Memory B cell (primary cell): Measurements from ENCODE around the gene LGALS7B.
"Not testable (repeated sequence)": the region's sequence is repeated elsewhere in the genome, so short reads cannot be mapped to it uniquely, and the experiment has no call there.

Experiments used
- ATAC-seq: fragments of 150-1000 bp; cut with Tn5 transposase; 2 replicates; pipeline ENCODE4 v1.10.0; 2021; ENCODE audit warnings: low read depth, mild to moderate bottlenecking, moderate library complexity
- DNase-seq, 2 donors: peaks; one replicate each; pipeline ENCODE4 v3.0.0; 2022; ENCODE audit warnings: low spot score in 2 of 2
- H3K27ac Mint-ChIP-seq: one replicate; pipeline ENCODE4 v1.8.0; 2022; ENCODE audit warnings: mild to moderate bottlenecking, moderate library complexity, mixed read lengths
- H3K27me3 Mint-ChIP-seq: one replicate; pipeline ENCODE4 v1.8.0; 2022; ENCODE audit warnings: mixed read lengths
- H3K36me3 Mint-ChIP-seq: one replicate; pipeline ENCODE4 v1.8.0; 2022; ENCODE audit warnings: mild to moderate bottlenecking, mixed read lengths
- H3K4me1 Mint-ChIP-seq: one replicate; pipeline ENCODE4 v1.8.0; 2022; ENCODE audit warnings: mixed read lengths
- H3K4me3 Mint-ChIP-seq: one replicate; pipeline ENCODE4 v1.8.0; 2022; ENCODE audit warnings: mild to moderate bottlenecking, moderate library complexity, mixed read lengths
- H3K9me3 Mint-ChIP-seq: one replicate; pipeline ENCODE4 v1.8.0; 2022; ENCODE audit warnings: mixed read lengths

Gene LGALS7B

DNA sequence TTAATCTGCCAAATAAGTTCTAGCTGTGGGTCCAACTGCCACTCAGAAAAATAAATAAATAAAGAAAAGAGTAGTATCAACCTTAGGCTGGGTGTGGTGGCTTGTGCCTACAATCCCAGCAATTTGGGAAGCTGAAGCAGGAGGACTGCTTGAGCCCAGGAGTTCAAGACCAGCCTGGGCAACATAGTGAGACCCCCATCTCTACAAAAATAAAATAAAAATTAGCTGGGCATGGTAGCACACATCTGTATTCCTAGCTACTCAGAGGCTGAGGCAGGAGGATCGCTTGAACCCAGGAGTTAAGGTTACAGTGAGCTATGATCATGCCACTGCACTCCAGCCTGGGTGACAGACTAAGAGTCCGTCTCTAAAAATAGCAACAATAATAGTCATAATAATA is 24.9 kb downstream of the LGALS7B start:
- H3K27me3 Mint-ChIP-seq, H3K27ac Mint-ChIP-seq, ATAC-seq, DNase-seq, H3K4me1 Mint-ChIP-seq, H3K9me3 Mint-ChIP-seq, H3K4me3 Mint-ChIP-seq: not testable (repeated sequence)
- H3K36me3 Mint-ChIP-seq, result peaks cover 22% of the 10 kb centered on the region

DNA sequence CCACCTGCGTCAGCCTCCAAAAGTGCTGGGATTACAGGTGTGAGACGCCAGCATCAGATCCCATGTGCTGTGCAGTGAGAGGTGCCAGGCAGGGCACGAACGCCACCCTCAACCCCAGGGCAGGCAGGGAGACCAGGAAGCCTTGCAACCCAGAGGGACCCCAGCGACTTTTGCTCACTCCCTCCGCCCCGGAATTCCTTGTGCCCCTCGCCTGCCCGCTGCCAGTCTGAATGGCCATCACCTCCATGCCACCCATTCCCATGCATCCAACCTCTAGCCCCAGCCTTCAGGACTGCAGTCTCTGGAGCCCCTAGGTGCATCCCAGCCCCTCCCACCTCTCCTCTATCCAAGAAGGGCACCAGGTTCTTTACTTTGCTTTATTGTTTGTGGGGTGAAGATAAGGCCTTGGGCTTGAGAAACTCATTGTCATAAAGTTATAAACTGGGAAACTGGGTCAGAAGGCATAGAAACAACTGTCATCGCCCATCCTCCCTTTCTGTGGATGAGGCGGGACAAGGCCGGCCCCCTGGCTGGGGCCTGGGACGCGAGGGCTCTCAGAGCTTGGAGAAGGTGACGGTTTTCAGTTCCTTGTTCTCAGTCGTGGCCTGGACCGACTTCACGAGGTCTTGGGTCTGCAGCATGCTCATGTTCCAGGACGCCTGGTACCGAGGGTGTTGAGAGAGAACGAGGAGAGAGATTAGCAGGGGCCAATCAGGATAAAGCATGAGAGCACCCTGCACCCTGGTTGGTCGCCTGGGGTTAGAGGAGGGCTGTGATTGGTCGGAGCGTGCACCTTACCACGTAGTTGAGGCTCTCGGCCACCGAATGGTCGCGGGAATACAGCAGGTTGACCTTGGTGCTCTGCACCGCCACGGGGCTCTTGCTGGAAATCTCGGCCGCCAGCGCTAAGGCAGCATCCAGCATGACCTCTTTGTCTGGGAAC is 26.3 kb downstream of the LGALS7B start:
- Mint-ChIP-seq H3K4me3 (no peak overlapping the region), H3K27me3 (no peaks in the 10 kb centered on the region), H3K36me3 (peaks cover 24% of the 10 kb centered on the region), H3K27ac (no peak overlapping the region), H3K4me1 (peaks cover 2% of the 10 kb centered on the region), H3K9me3 (no peaks in the 10 kb centered on the region)
- DNase-seq, result no peak
- no peak for ATAC-seq

DNA sequence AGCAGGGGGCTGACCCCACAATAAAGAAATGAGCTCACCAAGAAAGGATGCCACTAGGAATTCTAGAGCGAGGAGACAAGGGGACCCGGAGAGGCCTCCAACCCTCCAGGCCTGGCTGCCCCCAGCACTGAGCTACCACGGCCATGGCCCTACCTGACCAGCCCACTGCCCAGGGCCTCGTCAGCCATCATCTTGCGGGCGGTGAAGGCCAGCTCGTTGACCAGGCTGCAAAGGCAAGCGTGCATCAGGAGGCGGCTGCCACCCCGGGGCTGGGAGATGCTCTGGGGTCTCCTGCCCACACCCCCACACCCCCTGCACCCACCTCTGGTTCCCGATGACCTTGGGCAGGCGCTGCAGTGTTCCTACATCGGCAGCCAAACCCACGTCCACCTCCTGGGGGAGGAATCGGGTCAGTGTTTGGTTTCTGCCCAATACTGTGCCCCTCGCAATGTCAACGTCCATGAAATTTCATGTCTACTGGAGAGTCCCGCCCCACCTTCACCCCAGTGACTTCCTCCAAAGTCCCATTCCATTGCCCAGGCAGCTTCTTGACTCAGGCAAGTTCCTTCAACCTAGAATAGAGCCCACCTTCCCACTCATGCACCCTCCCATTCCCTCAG is 27.2 kb downstream of the LGALS7B start:
- Mint-ChIP-seq H3K9me3 (no peaks in the 10 kb centered on the region), H3K36me3 (peaks cover 29% of the 10 kb centered on the region), H3K27ac (no peak overlapping the region), H3K27me3 (no peaks in the 10 kb centered on the region), H3K4me3 (no peak overlapping the region), H3K4me1 (peaks cover 7% of the 10 kb centered on the region)
- DNase-seq, result no peak
- ATAC-seq, result no peak

DNA sequence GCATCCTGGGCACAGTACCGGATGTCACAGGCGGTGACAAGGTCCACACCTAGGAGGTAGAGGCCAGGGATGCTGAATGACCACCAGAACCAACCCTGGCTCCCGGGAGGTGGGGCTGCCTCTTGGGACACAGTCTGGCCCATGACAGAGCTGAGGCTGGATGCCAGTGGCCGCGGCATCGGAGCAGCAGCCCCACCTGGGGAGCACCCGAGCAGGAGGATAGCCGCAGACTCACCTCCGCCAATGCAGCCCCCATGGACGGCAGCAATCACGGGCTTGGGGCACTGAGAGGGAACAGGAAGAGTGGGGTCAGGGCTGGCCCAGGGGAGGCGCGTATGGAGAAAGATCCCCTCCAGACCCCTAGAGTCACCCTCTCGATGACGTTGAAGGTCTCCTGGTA is 28.1 kb downstream of the LGALS7B start:
- Mint-ChIP-seq H3K4me3 (no peak overlapping the region), H3K4me1 (peaks cover 7% of the 10 kb centered on the region), H3K27ac (no peak overlapping the region), H3K9me3 (no peaks in the 10 kb centered on the region), H3K36me3 (peaks cover 29% of the 10 kb centered on the region), H3K27me3 (no peaks in the 10 kb centered on the region)
- ATAC-seq (no peak), DNase-seq (no peak)

DNA sequence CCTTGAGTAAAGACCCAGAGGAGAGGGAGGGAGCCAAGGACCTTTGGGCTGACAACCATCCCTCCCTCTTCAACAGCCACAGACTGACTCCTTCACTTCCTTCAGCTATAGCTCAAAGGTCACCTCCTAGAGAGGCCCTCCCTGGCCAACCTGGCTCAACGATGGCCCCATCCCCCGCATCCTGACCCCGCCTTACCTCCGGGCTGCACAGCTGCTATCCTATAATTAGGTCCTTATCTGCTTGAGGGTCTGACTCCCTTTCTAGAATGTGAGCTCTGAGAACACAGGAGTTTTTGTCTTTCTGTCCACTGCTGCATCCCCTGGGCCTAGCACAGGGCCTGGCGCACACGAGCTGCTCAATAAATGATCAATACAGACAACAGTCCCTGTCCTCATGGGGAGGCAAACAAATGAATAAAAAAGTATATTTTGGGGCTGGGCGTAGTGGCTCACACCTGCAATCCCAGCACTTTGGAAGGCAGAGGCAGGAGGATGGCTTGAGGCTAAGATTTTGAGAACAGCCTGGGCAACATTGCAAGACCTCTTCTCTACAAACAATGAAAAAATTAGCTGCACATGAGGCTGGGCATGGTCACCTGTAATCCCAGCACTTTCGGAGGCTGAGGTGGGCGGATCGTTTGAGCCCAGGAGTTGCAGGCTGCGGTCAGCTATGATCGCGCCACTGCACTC is 30.4 kb downstream of the LGALS7B start:
- H3K27ac Mint-ChIP-seq, result no peak overlapping the region
- no peaks in the 10 kb centered on the region for H3K27me3 Mint-ChIP-seq
- no peak for ATAC-seq
- peaks cover 37% of the 10 kb centered on the region for H3K36me3 Mint-ChIP-seq
- no peak for DNase-seq
- H3K9me3 Mint-ChIP-seq, result no peaks in the 10 kb centered on the region
- H3K4me1 Mint-ChIP-seq, result peaks cover 7% of the 10 kb centered on the region
- H3K4me3 Mint-ChIP-seq, result no peak overlapping the region

DNA sequence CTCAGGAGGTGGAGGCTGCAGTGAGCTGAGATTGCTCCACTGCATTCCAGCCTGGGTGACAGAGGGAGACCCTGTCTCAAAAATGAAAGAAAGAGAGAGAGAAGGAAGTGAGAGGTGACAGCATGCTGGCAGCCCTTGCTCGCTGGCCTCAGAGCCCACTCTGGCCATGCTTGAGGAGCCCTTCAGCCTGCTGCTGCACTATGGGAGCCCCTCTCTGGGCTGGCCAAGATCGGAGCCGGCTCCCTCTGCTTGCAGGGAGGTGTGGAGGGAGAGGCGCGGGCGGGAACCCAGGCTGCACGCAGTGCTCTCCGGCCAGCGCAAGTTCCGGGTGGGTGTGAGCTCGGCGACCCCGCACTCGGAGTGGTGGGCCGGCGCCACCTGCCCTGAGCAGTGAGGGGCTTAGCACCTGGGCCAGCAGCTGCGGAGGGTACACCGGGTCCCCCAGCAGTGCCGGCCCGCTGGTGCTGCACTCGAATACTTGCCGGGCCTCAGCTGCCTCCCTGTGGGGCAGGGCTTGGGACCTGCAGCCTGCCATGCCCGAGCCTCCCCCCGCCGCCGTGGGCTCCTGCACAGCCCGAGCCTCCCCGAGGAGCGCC is 32.3 kb downstream of the LGALS7B start:
- H3K4me1 Mint-ChIP-seq, H3K27ac Mint-ChIP-seq, ATAC-seq: not testable (repeated sequence)

DNA sequence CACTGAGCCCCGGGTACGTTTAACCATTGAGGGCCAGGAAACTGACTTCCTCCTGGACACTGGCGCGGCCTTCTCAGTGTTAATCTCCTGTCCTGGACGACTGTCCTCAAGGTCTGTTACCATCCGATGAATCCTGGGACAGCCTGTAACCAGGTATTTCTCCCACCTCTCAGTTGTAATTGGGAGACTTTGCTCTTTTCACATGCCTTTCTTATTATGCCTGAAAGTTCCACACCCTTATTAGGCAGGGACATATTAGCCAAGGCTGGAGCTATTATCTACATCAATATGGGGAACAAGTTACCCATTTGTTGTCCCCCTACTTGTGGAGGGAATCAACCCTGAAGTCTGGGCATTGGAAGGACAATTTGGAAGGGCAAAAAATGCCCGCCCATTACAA is 36.9 kb downstream of the LGALS7B start:
- not testable (repeated sequence) for ATAC-seq, H3K27me3 Mint-ChIP-seq, H3K9me3 Mint-ChIP-seq, H3K27ac Mint-ChIP-seq, DNase-seq, H3K4me3 Mint-ChIP-seq
- peaks cover 11% of the 10 kb centered on the region for H3K4me1 Mint-ChIP-seq
- H3K36me3 Mint-ChIP-seq, result peaks cover 22% of the 10 kb centered on the region

More for the DNA sequence above, 32.3 kb downstream of the LGALS7B start:
- not testable (repeated sequence) for H3K4me3 Mint-ChIP-seq, H3K27me3 Mint-ChIP-seq, H3K9me3 Mint-ChIP-seq, DNase-seq
- H3K36me3 Mint-ChIP-seq, result peaks cover 28% of the 10 kb centered on the region

DNA sequence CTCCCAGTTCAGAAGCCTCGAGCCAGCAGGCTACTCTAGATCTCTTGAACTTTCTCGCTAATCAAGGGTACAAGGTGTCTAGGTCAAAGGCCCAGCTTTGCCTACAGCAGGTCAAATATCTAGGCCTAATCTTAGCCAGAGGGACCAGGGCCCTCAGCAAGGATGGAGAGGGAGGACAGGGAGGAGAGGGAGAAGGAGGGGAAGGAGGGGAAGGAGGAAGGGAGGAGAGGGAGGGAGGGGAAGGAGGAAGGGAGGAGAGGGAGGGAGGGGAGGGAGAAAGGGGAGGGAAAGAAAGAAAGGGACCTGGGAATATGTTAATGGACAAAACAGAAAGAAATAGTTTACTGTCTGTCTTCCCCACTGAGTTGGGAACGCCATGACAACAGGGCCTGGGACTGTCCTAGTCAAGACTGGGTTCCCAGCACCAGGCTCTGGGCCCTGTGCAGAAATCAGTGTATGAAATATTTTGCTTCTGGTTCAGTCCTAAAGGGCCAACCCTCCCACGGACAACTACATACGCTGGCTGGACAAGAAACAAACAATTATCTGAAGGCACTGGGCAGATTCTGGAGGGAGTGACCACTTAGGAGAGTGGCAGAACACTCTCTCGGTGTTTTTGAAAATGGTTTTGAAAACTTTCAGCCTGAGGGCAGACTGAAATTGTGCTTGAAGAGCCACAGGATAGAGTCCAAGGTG is 38.0 kb downstream of the LGALS7B start:
- Mint-ChIP-seq H3K9me3 (no peaks in the 10 kb centered on the region), H3K4me1 (peaks cover 16% of the 10 kb centered on the region), H3K27ac (no peak overlapping the region), H3K27me3 (no peaks in the 10 kb centered on the region), H3K36me3 (peaks cover 21% of the 10 kb centered on the region), H3K4me3 (no peak overlapping the region)
- no peak for ATAC-seq
- no peak for DNase-seq

DNA sequence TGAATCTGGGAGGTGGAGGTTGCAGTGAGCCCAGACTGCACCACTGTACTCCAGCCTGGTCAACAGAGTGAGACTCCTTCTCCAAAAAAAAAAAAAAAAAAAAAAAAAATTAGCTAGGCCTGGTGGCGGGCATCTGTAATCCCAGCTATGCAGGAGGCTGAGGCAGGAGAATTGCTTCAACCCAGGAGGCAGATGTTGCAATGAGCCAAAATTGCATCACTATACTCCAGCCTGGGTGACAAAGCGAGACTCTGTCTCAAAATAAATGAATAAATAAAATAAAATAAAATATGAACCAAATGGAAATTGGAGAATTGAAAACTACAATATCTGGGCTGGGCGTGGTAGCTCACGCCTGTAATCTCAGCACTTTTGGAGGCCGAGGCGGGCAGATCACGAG is 40.2 kb downstream of the LGALS7B start:
- H3K36me3 Mint-ChIP-seq, DNase-seq, ATAC-seq, H3K27ac Mint-ChIP-seq, H3K9me3 Mint-ChIP-seq, H3K27me3 Mint-ChIP-seq: not testable (repeated sequence)
- H3K4me3 Mint-ChIP-seq, result peak overlapping the region; percentile 27
- peaks cover 19% of the 10 kb centered on the region for H3K4me1 Mint-ChIP-seq

DNA sequence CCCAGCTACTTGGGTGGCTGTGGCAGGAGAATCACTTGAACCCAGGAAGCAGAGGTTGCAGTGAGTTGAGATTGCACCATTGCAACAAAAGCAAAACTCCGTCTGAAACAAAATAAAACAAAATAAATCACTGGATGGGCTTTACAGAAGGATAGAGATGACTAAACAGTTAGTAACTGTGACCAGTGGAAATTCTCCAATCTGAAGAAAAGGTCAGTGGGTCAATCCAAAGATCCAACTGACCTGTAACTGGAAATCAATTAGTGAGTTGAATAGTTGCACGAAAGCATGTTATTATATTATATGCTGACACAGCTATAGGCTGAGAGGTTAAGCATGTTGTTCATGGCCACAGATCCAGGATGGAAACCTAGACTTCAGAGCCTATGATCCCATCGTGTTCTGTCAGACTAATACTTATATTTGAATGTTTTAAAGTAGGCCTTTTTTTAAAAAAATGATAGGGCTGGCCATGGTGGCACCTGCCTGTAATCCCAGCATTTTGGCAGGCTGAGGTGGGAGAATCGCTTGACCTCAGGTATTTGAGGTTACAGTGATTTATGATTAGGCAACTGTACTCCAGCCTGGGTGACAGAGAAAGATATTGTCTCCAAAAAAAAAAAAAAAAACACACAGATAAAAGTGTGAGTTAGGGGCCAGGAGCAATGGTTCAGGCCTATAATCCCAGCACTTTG is 41.2 kb downstream of the LGALS7B start:
- H3K9me3 Mint-ChIP-seq, result no peaks in the 10 kb centered on the region
- no peak for DNase-seq
- peaks cover 10% of the 10 kb centered on the region for H3K36me3 Mint-ChIP-seq
- H3K27ac Mint-ChIP-seq, result no peak overlapping the region
- H3K27me3 Mint-ChIP-seq, result no peaks in the 10 kb centered on the region
- peaks cover 16% of the 10 kb centered on the region for H3K4me1 Mint-ChIP-seq
- peak overlapping the region; percentile 97 for H3K4me3 Mint-ChIP-seq
- ATAC-seq, result no peak

DNA sequence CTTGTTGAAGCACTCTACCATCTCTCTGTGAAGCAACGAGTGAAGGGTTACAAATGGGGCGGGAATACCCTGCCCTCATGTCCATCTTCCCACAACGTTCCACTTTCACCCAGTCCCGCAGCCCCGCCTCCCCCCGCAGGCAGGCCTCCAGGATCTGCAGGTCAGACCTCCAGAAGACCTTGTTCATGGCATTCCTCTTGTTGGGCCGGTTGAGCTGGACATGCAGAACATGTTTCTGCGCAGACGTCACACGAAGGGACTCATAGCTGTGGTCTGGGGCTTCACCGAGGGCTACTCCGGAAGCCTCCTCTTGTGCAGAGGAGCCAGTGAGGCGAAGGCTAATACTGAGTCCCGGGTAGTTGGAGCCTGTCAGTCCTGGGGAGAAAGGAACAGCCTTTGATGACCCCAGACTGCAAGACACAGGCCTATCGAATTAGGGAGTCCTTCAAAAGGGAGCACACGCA is 42.2 kb downstream of the LGALS7B start:
- DNase-seq, result no peak
- H3K27me3 Mint-ChIP-seq, result no peaks in the 10 kb centered on the region

DNA sequence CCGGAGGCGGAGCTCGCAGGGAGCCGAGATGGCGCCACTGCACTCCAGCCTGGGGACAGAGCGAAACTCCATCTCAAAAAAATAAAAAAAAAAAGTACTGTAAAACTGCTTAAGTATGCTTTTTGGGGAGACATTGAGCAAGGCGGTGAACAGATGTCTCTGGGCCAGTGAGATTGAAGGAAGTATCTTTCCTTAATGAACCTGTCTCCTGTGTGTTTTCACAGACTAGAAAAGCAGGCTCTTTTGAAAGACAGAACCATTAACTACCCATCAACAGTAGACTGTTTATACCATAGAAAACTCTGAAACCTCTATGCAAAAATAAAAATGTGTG is 44.1 kb downstream of the LGALS7B start:
- DNase-seq, result no peak
- ATAC-seq, result no peak
- no peak overlapping the region for H3K27ac Mint-ChIP-seq
- no peaks in the 10 kb centered on the region for H3K27me3 Mint-ChIP-seq
- peaks cover 11% of the 10 kb centered on the region for H3K36me3 Mint-ChIP-seq
- peaks cover 16% of the 10 kb centered on the region for H3K4me1 Mint-ChIP-seq
- no peaks in the 10 kb centered on the region for H3K9me3 Mint-ChIP-seq
- H3K4me3 Mint-ChIP-seq, result no peak overlapping the region

More for the DNA sequence above, 42.2 kb downstream of the LGALS7B start:
- peak overlapping the region; percentile 89 for H3K27ac Mint-ChIP-seq
- peaks cover 10% of the 10 kb centered on the region for H3K36me3 Mint-ChIP-seq
- ATAC-seq, result peak; percentile 8
- H3K9me3 Mint-ChIP-seq, result no peaks in the 10 kb centered on the region
- peak overlapping the region; percentile 97 for H3K4me3 Mint-ChIP-seq
- peaks cover 16% of the 10 kb centered on the region for H3K4me1 Mint-ChIP-seq

DNA sequence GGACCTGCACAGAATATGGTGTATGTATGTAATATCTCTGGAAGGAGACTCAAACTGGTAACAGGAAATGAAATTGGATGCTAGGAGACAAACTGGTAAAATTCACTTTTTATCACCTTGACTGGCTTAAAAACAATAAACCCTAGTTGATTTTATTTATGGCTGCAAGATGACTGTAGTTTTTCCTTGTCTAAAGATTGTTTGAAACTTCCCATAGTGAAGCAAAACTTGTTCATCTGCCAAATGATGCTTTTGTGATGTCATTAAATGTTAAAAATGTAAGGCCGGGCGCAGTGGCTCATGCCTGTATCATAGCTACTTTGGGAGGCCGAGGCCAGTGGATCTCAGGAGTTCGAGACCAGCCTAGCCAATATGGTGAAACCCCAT is 45.1 kb downstream of the LGALS7B start:
- H3K4me1 Mint-ChIP-seq, result peaks cover 14% of the 10 kb centered on the region
- ATAC-seq, result no peak
- no peaks in the 10 kb centered on the region for H3K27me3 Mint-ChIP-seq
- H3K27ac Mint-ChIP-seq, result no peak overlapping the region
- H3K9me3 Mint-ChIP-seq, result no peaks in the 10 kb centered on the region
- DNase-seq, result no peak
- peaks cover 14% of the 10 kb centered on the region for H3K36me3 Mint-ChIP-seq
- no peak overlapping the region for H3K4me3 Mint-ChIP-seq
